ENCODE measurements around the gene NSRP1.
"Not testable (repeated sequence)": the region's sequence is repeated elsewhere in the genome, so short reads cannot be mapped to it uniquely, and the experiment has no call there.

Gene NSRP1

GRCh38 chr17:30124273-30124796 lies 7.7 kb downstream of the NSRP1 start:
- no peak for DNase-seq (ENCODE audit: low read depth)

GRCh38 chr17:30130121-30130520 lies 13.5 kb downstream of the NSRP1 start:
- no peak for DNase-seq (ENCODE audit: low read depth)

- DNase-seq (ENCODE audit: low read depth): no peak
Observed at GRCh38 chr17:30132615-30133014, 16.0 kb downstream of the NSRP1 start.

GRCh38 chr17:30133197-30133596 lies 16.6 kb downstream of the NSRP1 start:
- no peak for DNase-seq (ENCODE audit: low read depth)

GRCh38 chr17:30134551-30134950 lies 17.9 kb downstream of the NSRP1 start:
- no peak for DNase-seq (ENCODE audit: low read depth)

- DNase-seq (ENCODE audit: low read depth): no peak
Observed at GRCh38 chr17:30137158-30137557, 20.5 kb downstream of the NSRP1 start.

- DNase-seq (ENCODE audit: low read depth): not testable (repeated sequence)
Observed at GRCh38 chr17:30147860-30148259, 31.2 kb downstream of the NSRP1 start.

GRCh38 chr17:30148376-30148775 lies 31.8 kb downstream of the NSRP1 start:
- DNase-seq (ENCODE audit: low read depth): no peak

GRCh38 chr17:30151471-30151870 lies 34.9 kb downstream of the NSRP1 start:
- DNase-seq (ENCODE audit: low read depth): no peak

GRCh38 chr17:30153463-30153862 lies 36.8 kb downstream of the NSRP1 start:
- DNase-seq (ENCODE audit: low read depth): no peak

- no peak for DNase-seq (ENCODE audit: low read depth)
Observed at GRCh38 chr17:30155389-30155788, 38.8 kb downstream of the NSRP1 start.

GRCh38 chr17:30158896-30159625 lies 42.4 kb downstream of the NSRP1 start:
- no peak for DNase-seq (ENCODE audit: low read depth)

- DNase-seq (ENCODE audit: low read depth): no peak
Observed at GRCh38 chr17:30160419-30161172, 44.0 kb downstream of the NSRP1 start.

GRCh38 chr17:30161601-30162000 lies 45.0 kb downstream of the NSRP1 start:
- DNase-seq (ENCODE audit: low read depth): no peak

GRCh38 chr17:30164531-30164930 lies 47.9 kb downstream of the NSRP1 start:
- no peak for DNase-seq (ENCODE audit: low read depth)

GRCh38 chr17:30165147-30165546 lies 48.5 kb downstream of the NSRP1 start:
- DNase-seq (ENCODE audit: low read depth): no peak

- no peak for DNase-seq (ENCODE audit: low read depth)
Observed at GRCh38 chr17:30165960-30166359, 49.3 kb downstream of the NSRP1 start.

GRCh38 chr17:30170415-30170987 lies 53.9 kb downstream of the NSRP1 start:
- DNase-seq (ENCODE audit: low read depth): no peak

- DNase-seq (ENCODE audit: low read depth): no peak
Observed at GRCh38 chr17:30172560-30172959, 55.9 kb downstream of the NSRP1 start.

GRCh38 chr17:30173649-30174048 lies 57.0 kb downstream of the NSRP1 start:
- no peak for DNase-seq (ENCODE audit: low read depth)

GRCh38 chr17:30174556-30174955 lies 57.9 kb downstream of the NSRP1 start:
- DNase-seq (ENCODE audit: low read depth): no peak

- DNase-seq (ENCODE audit: low read depth): no peak
Observed at GRCh38 chr17:30176855-30177254, 60.2 kb downstream of the NSRP1 start.

- no peak for DNase-seq (ENCODE audit: low read depth)
Observed at GRCh38 chr17:30186761-30187160, 70.1 kb downstream of the NSRP1 start.
